GM13976 (cell line): Measurements from ENCODE around the gene PCNX1.
A peak's percentile ranks its signal among the peaks of the same experiment; 100 is the strongest.
"Not testable (repeated sequence)": the region's sequence is repeated elsewhere in the genome, so short reads cannot be mapped to it uniquely, and the experiment has no call there.

Source experiments
- DNase-seq: peaks from one replicate; pipeline ENCODE4 v3.0.0; 2012; ENCODE audit warnings: low spot score
- in situ Hi-C: fragments of 300-500 bp; cut with MboI; formaldehyde crosslinking; loops from one replicate; pipeline ENCODE4 v1.12.0; 2022; ENCODE audit warnings: low sequenced_read_pairs, mixed read lengths, inconsistent platforms; ENCODE audit not compliant: unreplicated experiment
- TF ChIP-seq, protein P1 (sequence below): IDR thresholded peaks from 2 replicates; pipeline ENCODE4 v1.5.1; 2012; ENCODE audit warnings: borderline replicate concordance, mild to moderate bottlenecking; ENCODE audit not compliant: insufficient read depth; ENCODE audit errors: extremely low read depth, missing control alignments, control extremely low read depth

Gene PCNX1

DNA sequence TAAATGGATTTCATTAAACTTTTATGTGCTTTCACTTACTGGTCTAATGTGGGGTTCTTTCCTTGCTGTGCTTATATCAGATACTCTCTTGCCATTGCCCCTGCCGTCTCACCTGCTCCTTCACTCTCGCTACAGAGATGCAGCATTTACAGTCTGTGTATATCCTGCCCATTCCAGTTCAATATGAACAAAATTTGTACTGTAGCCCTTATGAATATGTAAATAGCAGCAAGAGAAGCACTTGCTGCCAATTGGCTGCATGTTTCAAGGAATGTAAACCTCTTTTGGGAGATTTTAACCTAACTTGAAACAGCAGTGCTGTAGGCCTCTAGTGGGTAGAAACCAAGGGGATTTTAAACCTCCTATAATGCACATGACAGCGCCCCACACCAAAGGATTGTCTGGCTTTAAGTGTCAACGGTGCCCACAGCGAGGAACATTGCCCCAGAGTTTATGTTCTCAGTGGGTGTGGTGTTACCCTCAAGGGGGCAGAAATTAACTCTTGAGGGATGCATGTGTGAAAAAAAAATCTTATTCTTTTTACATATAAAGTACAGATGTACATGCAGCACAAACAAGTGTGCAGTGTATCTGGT lies 19.1 kb downstream of the PCNX1 start:
- TF ChIP-seq, protein P1, sequence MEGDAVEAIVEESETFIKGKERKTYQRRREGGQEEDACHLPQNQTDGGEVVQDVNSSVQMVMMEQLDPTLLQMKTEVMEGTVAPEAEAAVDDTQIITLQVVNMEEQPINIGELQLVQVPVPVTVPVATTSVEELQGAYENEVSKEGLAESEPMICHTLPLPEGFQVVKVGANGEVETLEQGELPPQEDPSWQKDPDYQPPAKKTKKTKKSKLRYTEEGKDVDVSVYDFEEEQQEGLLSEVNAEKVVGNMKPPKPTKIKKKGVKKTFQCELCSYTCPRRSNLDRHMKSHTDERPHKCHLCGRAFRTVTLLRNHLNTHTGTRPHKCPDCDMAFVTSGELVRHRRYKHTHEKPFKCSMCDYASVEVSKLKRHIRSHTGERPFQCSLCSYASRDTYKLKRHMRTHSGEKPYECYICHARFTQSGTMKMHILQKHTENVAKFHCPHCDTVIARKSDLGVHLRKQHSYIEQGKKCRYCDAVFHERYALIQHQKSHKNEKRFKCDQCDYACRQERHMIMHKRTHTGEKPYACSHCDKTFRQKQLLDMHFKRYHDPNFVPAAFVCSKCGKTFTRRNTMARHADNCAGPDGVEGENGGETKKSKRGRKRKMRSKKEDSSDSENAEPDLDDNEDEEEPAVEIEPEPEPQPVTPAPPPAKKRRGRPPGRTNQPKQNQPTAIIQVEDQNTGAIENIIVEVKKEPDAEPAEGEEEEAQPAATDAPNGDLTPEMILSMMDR: no peak
- DNase-seq: no peak
- in situ Hi-C loops: no loop called here

DNA sequence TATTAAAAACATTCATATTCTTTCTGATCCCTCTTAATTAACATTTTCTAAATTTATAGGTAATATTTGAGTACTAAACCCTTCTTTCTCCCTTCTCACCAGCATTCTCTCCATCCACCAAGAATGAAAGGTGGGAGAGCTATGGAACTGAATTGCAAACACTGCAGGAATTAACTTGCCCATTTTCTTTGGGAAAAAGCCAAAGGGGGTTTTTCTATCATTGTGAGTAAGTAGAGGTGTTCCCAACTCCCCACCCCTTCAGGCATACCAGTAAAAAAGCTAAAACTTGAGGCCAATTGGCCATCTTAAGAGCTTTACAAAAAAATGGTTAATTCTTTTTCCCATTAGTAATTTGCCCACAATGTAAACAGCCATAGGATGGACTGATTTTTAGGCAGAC lies 23.7 kb downstream of the PCNX1 start:
- TF ChIP-seq, protein P1: no peak
- in situ Hi-C loops: no loop called here
- DNase-seq: no peak

DNA sequence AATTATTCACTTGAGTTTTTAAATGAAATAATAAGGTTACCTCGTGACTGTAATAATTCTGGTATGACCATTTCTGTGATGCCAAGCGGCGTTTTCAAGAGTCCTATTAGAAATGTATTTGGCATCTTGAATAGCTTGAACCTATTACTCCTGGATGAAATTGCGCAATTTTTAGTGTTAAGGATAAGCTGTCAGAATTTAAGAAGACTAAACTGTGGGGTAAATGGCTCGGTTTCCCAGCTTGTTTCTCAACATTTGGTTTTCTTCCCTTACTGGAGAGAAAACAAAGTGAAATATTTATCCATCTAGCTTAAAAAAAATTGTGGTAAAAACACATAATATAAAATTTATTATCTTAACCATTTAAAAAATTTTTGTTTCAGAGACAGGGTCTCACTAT lies 26.8 kb downstream of the PCNX1 start:
- TF ChIP-seq, protein P1: no peak
- in situ Hi-C loops: no loop called here
- no peak for DNase-seq

DNA sequence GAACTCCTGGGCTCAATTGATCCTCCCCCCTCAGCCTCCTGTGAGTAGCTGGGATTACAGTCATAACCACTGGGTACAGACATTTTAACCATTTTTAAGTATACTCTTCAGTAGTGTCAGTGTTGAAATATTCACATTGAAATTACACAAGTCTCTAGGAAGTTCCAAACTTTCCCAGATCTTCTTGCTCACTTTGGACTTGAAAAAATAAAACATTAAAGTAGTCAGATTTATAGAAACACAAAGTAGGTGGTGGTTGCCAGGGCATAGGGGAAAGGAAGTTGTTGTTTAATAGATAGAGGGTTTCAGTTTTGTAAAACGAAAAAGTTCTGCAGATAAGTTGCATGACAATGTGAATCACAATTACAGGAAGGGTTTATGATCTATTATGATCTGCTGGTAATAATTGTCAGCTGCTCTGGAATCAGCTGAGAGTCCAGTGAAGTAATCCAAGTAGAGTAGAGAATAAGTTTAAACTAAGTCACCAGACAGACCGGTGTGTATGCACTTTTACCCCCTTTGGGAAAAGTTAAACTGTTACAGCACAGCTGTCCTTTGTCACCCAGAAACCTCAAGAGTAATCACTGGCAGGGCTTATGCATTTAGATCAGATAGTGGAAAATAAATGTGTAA lies 27.4 kb downstream of the PCNX1 start:
- DNase-seq: peak; percentile 37
- in situ Hi-C loops: no loop called here
- TF ChIP-seq, protein P1: no peak

DNA sequence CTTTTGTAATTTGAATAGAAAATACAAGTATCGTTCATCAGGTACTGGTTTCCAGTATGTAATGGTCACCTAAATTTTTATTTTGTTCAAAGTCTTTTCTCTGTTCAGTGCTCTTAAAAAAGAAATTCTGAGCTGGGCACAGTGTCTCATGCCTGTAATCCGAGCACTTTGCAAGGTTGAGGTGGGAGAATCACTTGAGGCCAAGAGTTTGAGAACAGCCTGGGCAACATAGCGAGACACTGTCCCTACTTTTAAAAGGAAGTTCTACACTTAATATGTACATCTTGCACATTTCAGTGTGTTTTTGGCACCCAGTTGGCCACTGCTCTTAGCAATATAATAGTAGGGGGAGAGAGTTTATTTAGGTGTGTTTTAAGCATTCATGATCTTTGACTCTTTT lies 27.9 kb downstream of the PCNX1 start:
- no peak for DNase-seq
- in situ Hi-C loops: no loop called here

DNA sequence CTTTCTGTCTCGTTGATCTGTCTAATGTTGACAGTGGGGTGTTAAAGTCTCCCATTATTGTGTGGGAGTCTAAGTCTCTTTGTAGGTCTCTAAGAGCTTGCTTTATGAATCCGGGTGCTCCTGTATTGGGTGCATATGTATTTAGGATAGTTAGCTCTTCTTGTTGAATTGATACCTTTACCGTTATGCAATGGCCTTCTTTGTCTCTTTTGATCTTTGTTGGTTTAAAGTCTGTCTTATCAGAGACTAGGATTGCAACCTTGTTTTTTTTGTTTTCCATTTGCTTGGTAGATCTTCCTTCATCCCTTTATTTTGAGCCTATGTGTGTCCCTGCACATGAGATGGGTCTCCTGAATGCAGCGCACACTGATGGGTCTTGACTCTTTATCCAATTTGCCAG lies 32.4 kb downstream of the PCNX1 start:
- DNase-seq, in situ Hi-C loops: not testable (repeated sequence)

More for the DNA sequence above, 27.9 kb downstream of the PCNX1 start:
- TF ChIP-seq, protein P1: no peak

DNA sequence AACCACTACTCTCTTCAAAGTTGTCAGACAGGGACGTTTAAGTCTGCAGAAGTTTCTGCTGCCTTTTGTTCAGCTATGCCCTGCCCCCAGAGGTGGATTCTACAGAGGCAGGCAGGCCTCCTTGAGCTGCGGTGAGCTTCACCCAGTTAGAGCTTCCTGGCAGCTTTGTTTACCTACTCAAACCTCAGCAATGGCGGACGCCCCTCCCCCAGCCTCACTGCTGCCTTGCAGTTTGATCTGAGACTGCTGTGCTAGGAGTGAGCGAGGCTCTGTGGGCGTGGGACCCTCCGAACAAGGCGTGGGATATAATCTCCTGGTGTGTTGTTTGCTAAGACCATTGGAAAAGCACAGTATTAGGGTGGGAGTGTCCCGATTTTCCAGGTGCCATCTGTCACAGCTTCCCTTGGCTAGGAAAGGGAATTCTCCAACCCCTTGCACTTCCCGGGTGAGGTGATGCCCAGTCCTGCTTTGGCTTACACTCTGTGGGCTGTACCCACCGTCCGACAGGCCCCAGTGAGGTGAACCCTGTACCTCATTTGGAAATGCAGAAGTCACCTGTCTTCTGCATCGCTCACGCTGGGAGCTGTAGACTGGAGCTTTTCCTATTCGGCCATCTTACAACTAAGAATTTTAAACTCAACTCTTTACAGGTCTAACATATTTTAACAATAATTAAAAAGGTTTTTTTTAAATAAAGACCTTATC lies 34.5 kb downstream of the PCNX1 start:
- in situ Hi-C loops, DNase-seq: not testable (repeated sequence)
